Measurements from ENCODE around the gene AMH. TPM values are rescaled to one million over a fixed set of nuclear protein-coding genes. Genes with fewer than 3 reads are reported as not detected.

The AMH gene
- 2.8 and 3.0 TPM in 2 replicates for polyA plus RNA-seq (2011; rRNA removed)
- polyA plus RNA-seq (2012; cell fraction: cytosol; rRNA removed) = 13.4 and 19.5 TPM in 2 replicates
- 242 and 443 TPM in 2 replicates for polyA plus RNA-seq (2012; cell fraction: nucleus; rRNA removed)
- 12.0 to 13.2 TPM (median 12.7 TPM) in 3 replicates for polyA plus RNA-seq (2017; fragmentation: RNase III; extraction: RNeasy Plus Mini Kit Qiagen cat#74134 plus additional on column Dnase treatment)
- 0.45 and 0.63 TPM in 2 replicates for polyA minus RNA-seq (2011; rRNA and poly(A)+ RNA removed)

GRCh38 chr19:2249010-2249866, at the start of gene AMH:
TSS of gene AMH (plus strand) at chr19:2249323. CDS start at chr19:2249333, 10 bp downstream.
- H3K9me3 ChIP-seq = no peaks in the 10 kb centered on the region
- peak in 1 of 2 experiments; percentile 9; a peak in 2 of 6 replicates for ATAC-seq
- no peak within 1 kb of the TSS for H3K4me3 ChIP-seq
- H3K4me1 ChIP-seq = peaks cover 14% of the 10 kb centered on the region
- no peak for FAIRE-seq
- no peak within 1 kb of the TSS for H3K4me2 ChIP-seq
- no peak for DNase-seq (ENCODE audit: low read depth in 1 of 2, low spot score in 1 of 2)
- ChIA-PET POLR2A (no interaction called here), CTCF (interaction anchor here (1.6 to 1.9 kb wide), 4 partner anchors 11 to 387 kb away, joined by 3 to 5 read pairs (median 4); partner anchors contain the start of gene PLEKHJ1)
- H3K27ac ChIP-seq = no peak within 1 kb of the TSS
- no peak for TF ChIP-seq PBX3 (IDR thresholded peaks at IDR 0.05)
- TF ChIP-seq GATA3 (IDR thresholded peaks at IDR 0.05; ENCODE audit: borderline replicate concordance) = no peak
- TF ChIP-seq FOSL2 (IDR thresholded peaks at IDR 0.05) = no peak
- TF ChIP-seq FOSL2 (CRISPR knock-in tag; IDR thresholded peaks at IDR 0.05) = no peak
- TF ChIP-seq RNF2 (IDR thresholded peaks at IDR 0.05; ENCODE audit: borderline replicate concordance, low read depth) = no peak
- TF ChIP-seq NFE2L2 (conservative IDR thresholded peaks at IDR 0.05; ENCODE audit: low read length) = no peak
- no peak for TF ChIP-seq HDAC2 (IDR thresholded peaks at IDR 0.05)
- no peak for TF ChIP-seq ZSCAN20 (CRISPR knock-in tag; IDR thresholded peaks at IDR 0.05)
- no peak for TF ChIP-seq POLR2AphosphoS2 (conservative IDR thresholded peaks at IDR 0.05; ENCODE audit: low read length)
- TF ChIP-seq JUN (IDR thresholded peaks at IDR 0.05) = no peak
- TF ChIP-seq ZFP36 (IDR thresholded peaks at IDR 0.05; ENCODE audit: borderline replicate concordance, partially characterized antibody) = no peak
- no peak for TF ChIP-seq HES2 (IDR thresholded peaks at IDR 0.05)
- TF ChIP-seq TFCP2L1 (CRISPR knock-in tag; IDR thresholded peaks at IDR 0.05) = no peak
- TF ChIP-seq USF2 (IDR thresholded peaks at IDR 0.05) = no peak
- no peak for TF ChIP-seq E2F6 (IDR thresholded peaks at IDR 0.05; ENCODE audit: borderline replicate concordance, low read depth)
- TF ChIP-seq NR3C1 (IDR thresholded peaks at IDR 0.05) = no peak
- no peak for TF ChIP-seq RCOR1 (IDR thresholded peaks at IDR 0.05; ENCODE audit: low read depth, low read length)
- 79% methylated on average over 2 of the region's 27 CpGs for WGBS (ENCODE audit: missing lambda C conversion rate)

GRCh38 chr19:2199861-2200623, 49.1 kb upstream of the AMH start:
- FAIRE-seq (no peak), DNase-seq (ENCODE audit: low read depth in 1 of 2, low spot score in 1 of 2) (no peak), ATAC-seq (no peak)
- Histone ChIP-seq H3K9me3 (no peaks in the 10 kb centered on the region), H3K4me2 (no peak overlapping the region), H3K27ac (no peak overlapping the region), H3K4me3 (no peak overlapping the region), H3K4me1 (no peaks in the 10 kb centered on the region)
- 94% methylated on average over 28 of the region's 37 CpGs for WGBS (ENCODE audit: missing lambda C conversion rate)
- ChIA-PET POLR2A (no interaction called here), CTCF (interaction anchor here (0.8 to 1.3 kb wide), 3 partner anchors 9 to 36 kb away, joined by 3 to 5 read pairs (median 3); partner anchors contain the start of gene DOT1L)
- TF ChIP-seq ZFP36 (IDR thresholded peaks at IDR 0.05; ENCODE audit: borderline replicate concordance, partially characterized antibody) (no peak), HES2 (IDR thresholded peaks at IDR 0.05) (no peak), FOSL2 (IDR thresholded peaks at IDR 0.05) (no peak), FOSL2 (CRISPR knock-in tag; IDR thresholded peaks at IDR 0.05) (no peak), EHF (CRISPR knock-in tag; IDR thresholded peaks at IDR 0.05) (no peak), SMC3 (IDR thresholded peaks at IDR 0.05) (no peak), CEBPB (IDR thresholded peaks at IDR 0.05) (no peak), NFE2L2 (conservative IDR thresholded peaks at IDR 0.05; ENCODE audit: low read length) (no peak), PHF8 (IDR thresholded peaks at IDR 0.05; ENCODE audit: borderline replicate concordance, low read depth) (no peak), MAZ (IDR thresholded peaks at IDR 0.05; ENCODE audit: borderline replicate concordance, low read depth, low read length) (no peak), HMGXB4 (CRISPR knock-in tag; IDR thresholded peaks at IDR 0.05; ENCODE audit: borderline replicate concordance) (no peak), USF2 (IDR thresholded peaks at IDR 0.05) (no peak), TFCP2L1 (CRISPR knock-in tag; IDR thresholded peaks at IDR 0.05) (no peak), PBX3 (IDR thresholded peaks at IDR 0.05) (no peak), MAX (IDR thresholded peaks at IDR 0.05) (no peak), NR3C1 (IDR thresholded peaks at IDR 0.05) (no peak), KDM5A (IDR thresholded peaks at IDR 0.05) (no peak)

All from A549 (cell line).